ENCODE measurements around the gene ATP1B3. TPM values are rescaled to one million over a fixed set of nuclear protein-coding genes. Genes with fewer than 3 reads are reported as not detected.
"Not testable (repeated sequence)": the region's sequence is repeated elsewhere in the genome, so short reads cannot be mapped to it uniquely, and the experiment has no call there.

ATP1B3 gene
- total RNA-seq, 2 experiments from 2014 or later: 22.2 to 22.5 TPM

DNA sequence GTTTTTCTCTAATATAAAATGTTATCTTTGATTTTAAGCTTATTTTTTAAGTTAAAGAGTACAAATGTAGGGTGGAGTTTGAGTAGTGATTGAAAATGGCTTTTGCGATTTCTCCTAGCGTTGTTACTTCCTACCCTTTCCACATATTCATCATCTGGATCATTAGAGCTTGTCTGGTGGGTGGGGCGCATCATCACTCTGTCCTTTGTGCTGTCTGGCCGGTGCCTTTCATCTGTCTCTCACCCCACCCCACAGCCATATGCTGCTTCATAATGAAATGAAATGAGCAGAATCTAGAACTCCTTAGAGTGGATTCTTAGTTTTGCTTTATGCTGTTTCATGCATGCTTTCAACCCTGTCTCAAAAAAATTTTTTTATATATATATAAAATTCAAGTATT lies 44.3 kb downstream of the ATP1B3 start:
- ATAC-seq (ENCODE audit: poor library complexity): no peak
- H3K9me3 Mint-ChIP-seq: no peaks in the 10 kb centered on the region
- H3K27ac ChIP-seq (ENCODE audit: low read depth in 1 of 2, low read length in 2 of 2): no peak overlapping the region
- ChIA-PET CTCF (no interaction called here), POLR2A (interaction anchor here (1.0 kb wide), 1 partner anchor 35 kb away, joined by 3 read pairs; no protein-coding TSS in a partner anchor)
- no peaks in the 10 kb centered on the region for H3K4me1 Mint-ChIP-seq (ENCODE audit: low read depth)
- H3K4me3 Mint-ChIP-seq: no peak overlapping the region
- intact Hi-C loops (cut with DNase I, micrococcal nuclease): no loop called here
- no peak overlapping the region for H3K27ac Mint-ChIP-seq
- H3K27me3 Mint-ChIP-seq: no peaks in the 10 kb centered on the region
- no peaks in the 10 kb centered on the region for H3K9me3 ChIP-seq (ENCODE audit: control insufficient read depth in 1 of 2, insufficient read depth in 1 of 2, low read length in 2 of 2)
- no peak for DNase-seq
- TF ChIP-seq, protein P1, sequence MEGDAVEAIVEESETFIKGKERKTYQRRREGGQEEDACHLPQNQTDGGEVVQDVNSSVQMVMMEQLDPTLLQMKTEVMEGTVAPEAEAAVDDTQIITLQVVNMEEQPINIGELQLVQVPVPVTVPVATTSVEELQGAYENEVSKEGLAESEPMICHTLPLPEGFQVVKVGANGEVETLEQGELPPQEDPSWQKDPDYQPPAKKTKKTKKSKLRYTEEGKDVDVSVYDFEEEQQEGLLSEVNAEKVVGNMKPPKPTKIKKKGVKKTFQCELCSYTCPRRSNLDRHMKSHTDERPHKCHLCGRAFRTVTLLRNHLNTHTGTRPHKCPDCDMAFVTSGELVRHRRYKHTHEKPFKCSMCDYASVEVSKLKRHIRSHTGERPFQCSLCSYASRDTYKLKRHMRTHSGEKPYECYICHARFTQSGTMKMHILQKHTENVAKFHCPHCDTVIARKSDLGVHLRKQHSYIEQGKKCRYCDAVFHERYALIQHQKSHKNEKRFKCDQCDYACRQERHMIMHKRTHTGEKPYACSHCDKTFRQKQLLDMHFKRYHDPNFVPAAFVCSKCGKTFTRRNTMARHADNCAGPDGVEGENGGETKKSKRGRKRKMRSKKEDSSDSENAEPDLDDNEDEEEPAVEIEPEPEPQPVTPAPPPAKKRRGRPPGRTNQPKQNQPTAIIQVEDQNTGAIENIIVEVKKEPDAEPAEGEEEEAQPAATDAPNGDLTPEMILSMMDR (IDR thresholded peaks at IDR 0.05): no peak
- H3K27me3 ChIP-seq (ENCODE audit: control insufficient read depth in 1 of 2, insufficient read depth in 2 of 2, low read length in 2 of 2): no peaks in the 10 kb centered on the region
- H3K4me1 ChIP-seq (ENCODE audit: insufficient read depth, low read length): no peaks in the 10 kb centered on the region
- H3K36me3 ChIP-seq (ENCODE audit: insufficient read depth, low read length): peaks cover 30% of the 10 kb centered on the region
- no peak overlapping the region for H3K4me3 ChIP-seq (ENCODE audit: low read length)
- H3K36me3 Mint-ChIP-seq (ENCODE audit: low read depth): peaks cover 47% of the 10 kb centered on the region

DNA sequence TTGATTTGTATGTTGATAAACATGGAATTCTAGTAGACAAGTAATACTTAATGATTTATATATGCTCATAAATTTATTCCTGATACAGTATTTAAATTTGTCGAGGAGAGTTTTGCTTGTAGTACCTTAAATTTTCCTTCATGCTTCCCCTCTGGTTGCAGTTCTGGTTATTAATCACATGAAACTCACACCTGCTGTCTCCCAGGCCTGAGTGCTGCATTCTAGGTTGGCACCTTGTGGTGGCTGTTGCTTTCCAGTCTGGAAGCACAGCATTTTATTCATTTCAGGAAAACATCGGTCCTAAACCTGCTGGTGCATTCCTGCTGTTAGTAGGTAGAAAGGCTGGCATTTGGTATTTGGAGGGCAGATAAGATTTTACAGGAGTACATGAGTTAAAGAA lies 44.9 kb downstream of the ATP1B3 start:
- no peaks in the 10 kb centered on the region for H3K27me3 Mint-ChIP-seq
- H3K27ac Mint-ChIP-seq: no peak overlapping the region
- H3K27ac ChIP-seq (ENCODE audit: low read depth in 1 of 2, low read length in 2 of 2): no peak overlapping the region
- H3K9me3 Mint-ChIP-seq: no peaks in the 10 kb centered on the region
- DNase-seq (no peak), ATAC-seq (ENCODE audit: poor library complexity) (no peak)
- H3K36me3 Mint-ChIP-seq (ENCODE audit: low read depth): peaks cover 46% of the 10 kb centered on the region
- ChIA-PET CTCF (no interaction called here), POLR2A (no interaction called here)
- H3K27me3 ChIP-seq (ENCODE audit: control insufficient read depth in 1 of 2, insufficient read depth in 2 of 2, low read length in 2 of 2): no peaks in the 10 kb centered on the region
- H3K36me3 ChIP-seq (ENCODE audit: insufficient read depth, low read length): peaks cover 30% of the 10 kb centered on the region
- TF ChIP-seq, protein P1 (IDR thresholded peaks at IDR 0.05): no peak
- H3K9me3 ChIP-seq (ENCODE audit: control insufficient read depth in 1 of 2, insufficient read depth in 1 of 2, low read length in 2 of 2): no peaks in the 10 kb centered on the region
- no peak overlapping the region for H3K4me3 Mint-ChIP-seq
- no peaks in the 10 kb centered on the region for H3K4me1 Mint-ChIP-seq (ENCODE audit: low read depth)
- H3K4me1 ChIP-seq (ENCODE audit: insufficient read depth, low read length): no peaks in the 10 kb centered on the region
- H3K4me3 ChIP-seq (ENCODE audit: low read length): no peak overlapping the region
- intact Hi-C loops (cut with DNase I, micrococcal nuclease): no loop called here

DNA sequence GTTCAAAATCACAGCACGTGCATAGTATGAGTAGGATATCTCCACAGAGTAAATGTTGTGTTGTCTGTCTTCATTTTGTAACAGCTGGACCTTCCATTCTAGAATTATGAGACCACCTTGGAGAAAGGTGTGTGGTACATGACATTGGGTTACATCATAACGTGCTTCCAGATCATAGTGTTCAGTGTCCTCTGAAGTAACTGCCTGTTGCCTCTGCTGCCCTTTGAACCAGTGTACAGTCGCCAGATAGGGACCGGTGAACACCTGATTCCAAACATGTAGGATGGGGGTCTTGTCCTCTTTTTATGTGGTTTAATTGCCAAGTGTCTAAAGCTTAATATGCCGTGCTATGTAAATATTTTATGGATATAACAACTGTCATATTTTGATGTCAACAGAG lies 49.2 kb downstream of the ATP1B3 start:
- H3K9me3 ChIP-seq (ENCODE audit: control insufficient read depth in 1 of 2, insufficient read depth in 1 of 2, low read length in 2 of 2); H3K27me3 Mint-ChIP-seq; POLR2A ChIA-PET; ATAC-seq (ENCODE audit: poor library complexity); H3K4me3 Mint-ChIP-seq; H3K9me3 Mint-ChIP-seq; intact Hi-C loops (cut with DNase I, micrococcal nuclease); CTCF ChIA-PET; H3K4me1 Mint-ChIP-seq (ENCODE audit: low read depth); H3K27ac Mint-ChIP-seq; H3K27me3 ChIP-seq (ENCODE audit: control insufficient read depth in 1 of 2, insufficient read depth in 2 of 2, low read length in 2 of 2); DNase-seq; H3K4me3 ChIP-seq (ENCODE audit: low read length); H3K27ac ChIP-seq (ENCODE audit: low read depth in 1 of 2, low read length in 2 of 2); H3K4me1 ChIP-seq (ENCODE audit: insufficient read depth, low read length): not testable (repeated sequence)
- peaks cover 15% of the 10 kb centered on the region for H3K36me3 ChIP-seq (ENCODE audit: insufficient read depth, low read length)
- peaks cover 47% of the 10 kb centered on the region for H3K36me3 Mint-ChIP-seq (ENCODE audit: low read depth)

DNA sequence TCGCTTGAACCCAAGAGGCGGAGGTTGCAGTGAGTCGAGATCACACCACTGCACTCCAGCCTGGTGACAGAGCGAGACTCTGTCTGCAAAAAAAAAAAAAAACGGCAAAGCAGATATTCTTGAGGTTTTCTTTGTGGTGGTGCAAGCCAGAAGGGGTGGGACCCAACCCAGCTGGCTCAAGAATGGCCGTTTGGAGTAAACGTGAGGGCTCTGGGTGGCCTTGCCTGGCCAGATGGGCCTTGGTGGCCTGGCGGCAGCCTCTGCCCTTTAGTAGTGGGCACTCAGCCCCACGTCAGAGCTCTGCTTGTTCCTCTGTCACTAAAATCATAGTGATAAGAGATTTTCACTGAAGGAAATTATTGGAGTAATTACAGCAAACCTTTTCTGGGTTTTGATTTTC lies 50.5 kb downstream of the ATP1B3 start:
- Mint-ChIP-seq H3K4me3 (no peak overlapping the region), H3K27ac (no peak overlapping the region), H3K36me3 (ENCODE audit: low read depth) (peaks cover 40% of the 10 kb centered on the region), H3K4me1 (ENCODE audit: low read depth) (no peaks in the 10 kb centered on the region), H3K9me3 (no peaks in the 10 kb centered on the region), H3K27me3 (no peaks in the 10 kb centered on the region)
- Histone ChIP-seq H3K4me3 (ENCODE audit: low read length) (no peak overlapping the region), H3K27ac (ENCODE audit: low read depth in 1 of 2, low read length in 2 of 2) (no peak overlapping the region), H3K27me3 (ENCODE audit: control insufficient read depth in 1 of 2, insufficient read depth in 2 of 2, low read length in 2 of 2) (no peaks in the 10 kb centered on the region), H3K4me1 (ENCODE audit: insufficient read depth, low read length) (no peaks in the 10 kb centered on the region), H3K36me3 (ENCODE audit: insufficient read depth, low read length) (peaks cover 12% of the 10 kb centered on the region), H3K9me3 (ENCODE audit: control insufficient read depth in 1 of 2, insufficient read depth in 1 of 2, low read length in 2 of 2) (no peaks in the 10 kb centered on the region)
- no peak for DNase-seq
- no peak for ATAC-seq (ENCODE audit: poor library complexity)
- TF ChIP-seq, protein P1 (IDR thresholded peaks at IDR 0.05): no peak
- ChIA-PET CTCF (no interaction called here), POLR2A (no interaction called here)
- intact Hi-C loops (cut with DNase I, micrococcal nuclease): no loop called here
